NCI-H2196 (cell line): ENCODE measurements around the gene GTPBP1.
A peak's percentile ranks its signal among the peaks of the same experiment; 100 is the strongest.

Source experiments
- DNase-seq: peaks from one replicate; lab custom pipeline; 2025; ENCODE audit not compliant: unreplicated experiment; lab: John Stamatoyannopoulos, UW

GTPBP1 gene

DNA sequence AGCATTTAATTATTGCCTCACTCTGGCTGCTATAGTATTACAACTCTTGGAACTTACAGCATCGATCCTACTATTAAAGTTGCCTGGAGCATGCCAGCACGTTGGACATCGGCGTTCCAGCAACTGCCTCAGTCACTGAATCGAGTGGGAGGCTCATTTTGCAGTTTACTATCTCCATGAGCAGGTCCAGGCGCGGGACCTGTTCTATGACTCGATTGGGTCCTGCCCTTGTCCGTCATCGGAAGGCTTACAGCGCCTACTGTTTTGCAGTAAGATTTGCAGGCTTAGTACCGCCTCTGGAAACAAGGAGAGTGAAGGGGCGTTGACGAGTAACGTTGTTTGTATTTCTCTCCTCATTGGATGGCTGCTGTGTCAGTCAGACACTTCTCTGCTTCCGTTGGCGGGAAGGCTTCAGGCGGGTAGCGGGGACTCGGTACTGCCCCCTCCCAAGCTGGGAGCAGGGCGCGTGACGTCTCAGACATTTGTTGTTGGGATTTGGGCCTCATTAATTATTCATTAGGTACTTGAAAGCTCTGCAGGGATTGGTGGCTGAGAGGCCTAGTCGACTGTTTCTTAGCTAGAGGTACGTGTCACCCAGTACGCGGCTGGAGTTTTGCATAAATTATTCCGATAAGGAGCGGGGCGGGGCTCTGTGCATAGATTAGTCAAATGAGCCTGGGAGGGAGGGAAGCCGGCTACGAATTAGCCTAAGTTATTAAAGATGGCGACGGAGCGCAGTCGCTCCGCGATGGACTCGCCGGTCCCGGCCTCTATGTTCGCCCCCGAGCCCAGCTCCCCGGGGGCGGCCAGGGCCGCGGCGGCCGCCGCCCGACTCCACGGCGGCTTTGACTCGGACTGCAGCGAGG lies at the start of gene GTPBP1:
GTPBP1 (plus strand) TSS at position 710 of the 866 bp plus-strand sequence; CDS start at position 722, 12 bp downstream.
- peak; percentile 99 for DNase-seq

DNA sequence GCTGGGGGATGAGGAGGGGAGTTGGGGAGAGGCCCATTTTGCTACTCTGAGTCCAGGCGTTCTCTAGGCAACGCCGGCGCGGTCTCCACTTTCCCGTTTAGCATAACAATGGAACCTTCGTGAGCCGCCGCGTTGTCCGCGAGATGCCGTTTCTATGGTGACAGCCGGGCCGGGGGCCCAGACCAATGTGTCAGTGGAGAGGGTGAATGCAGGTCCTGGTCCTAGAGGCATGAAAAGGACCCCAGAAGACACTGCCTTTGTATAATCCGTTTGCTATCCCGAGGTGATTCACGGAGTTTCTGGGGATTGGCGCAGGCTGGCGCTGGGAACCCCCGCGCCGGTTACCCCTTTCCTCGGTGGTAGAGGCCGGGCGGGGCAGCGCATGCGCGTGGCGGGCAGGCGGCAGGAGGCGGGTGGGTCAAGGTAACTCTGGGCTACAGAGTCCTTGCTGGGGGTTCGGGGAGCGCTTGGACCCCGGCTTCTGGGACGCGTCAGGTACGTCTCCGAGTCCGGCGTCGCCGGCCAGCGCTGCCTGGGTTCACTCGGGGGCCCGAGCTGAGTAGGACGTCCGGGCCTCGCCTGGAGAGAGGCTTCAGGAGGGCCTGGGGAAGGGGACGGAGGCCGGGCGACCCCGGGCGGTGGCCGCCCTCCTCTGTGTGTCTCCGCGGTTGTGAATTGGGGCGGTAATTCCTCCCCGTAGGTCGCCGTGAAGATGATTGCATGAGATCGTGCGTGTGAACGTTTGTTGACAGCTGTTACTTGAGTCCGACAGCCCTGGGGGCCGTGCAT lies 49.3 kb upstream of the GTPBP1 start, which contains the start of the genes CBY1 and FAM227A:
CBY1 (plus strand) TSS at position 383 of the 789 bp plus-strand sequence. CDS start 11,417 bp downstream, outside the sequence.
FAM227A (minus strand) TSS at position 137 of the 789 bp plus-strand sequence. CDS start 6,224 bp downstream, outside the sequence.
- DNase-seq = peak; percentile 78

DNA sequence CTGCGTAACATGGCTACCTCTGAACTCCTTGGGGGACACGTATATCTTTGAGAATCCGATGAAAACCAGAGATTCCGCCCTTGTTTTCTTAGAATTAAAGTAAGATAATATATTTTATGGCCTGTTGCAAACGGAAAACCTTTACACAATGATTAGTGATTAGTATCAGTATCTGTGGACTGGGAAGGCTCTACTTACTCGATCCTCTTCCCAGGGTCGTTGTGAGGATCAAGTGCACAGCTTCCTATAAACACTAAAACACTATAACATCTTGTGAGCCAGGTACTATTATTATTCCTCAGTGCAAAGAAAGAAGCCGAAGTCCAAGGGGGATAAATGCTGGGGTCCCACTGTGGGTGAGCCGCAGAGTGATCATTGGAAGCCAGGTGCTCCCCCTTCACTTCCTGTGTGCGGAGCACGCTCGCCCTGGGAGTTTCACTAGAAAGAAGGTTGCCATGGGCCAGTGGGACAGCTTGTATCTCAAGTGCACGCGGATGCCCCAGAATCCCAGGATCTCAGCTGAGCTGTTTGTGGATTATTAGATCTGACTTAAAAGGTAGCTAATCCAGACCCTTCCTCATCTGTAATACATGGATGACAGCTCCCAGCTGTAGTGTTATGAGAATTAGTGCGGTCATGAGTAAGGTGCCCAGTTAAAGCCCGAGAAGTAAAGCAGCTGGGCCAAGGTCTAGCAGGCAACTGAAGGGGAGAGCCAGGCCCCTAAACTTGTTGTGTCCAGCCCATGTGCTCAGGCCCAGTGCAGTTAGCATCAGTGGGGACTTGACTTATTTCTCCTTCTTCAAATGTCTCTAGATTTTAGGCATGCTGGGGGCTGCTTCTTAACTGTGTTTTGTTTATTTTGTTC lies 48.5 kb upstream of the GTPBP1 start:
- no peak for DNase-seq

GRCh38 chr22:38674888-38675287 lies 30.9 kb upstream of the GTPBP1 start:
- DNase-seq = no peak

DNA sequence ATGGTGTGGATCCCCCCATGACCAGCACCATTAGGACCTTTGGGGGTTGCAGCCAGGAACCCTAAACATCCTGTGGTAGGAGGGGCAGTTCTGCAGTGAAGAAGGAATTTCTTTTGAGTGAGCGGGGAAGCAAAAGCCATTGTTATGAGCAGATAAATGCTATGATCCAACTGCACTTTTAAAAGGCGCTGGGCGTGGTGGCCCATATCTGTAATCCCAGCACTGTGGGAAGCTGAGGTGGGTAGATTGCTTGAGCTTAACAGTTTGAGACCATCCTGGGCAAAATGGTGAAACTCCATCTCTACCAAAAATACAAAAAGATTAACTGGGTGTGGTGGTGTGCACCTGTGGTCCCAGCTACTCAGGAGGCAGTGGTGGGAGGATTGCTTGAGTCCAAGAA lies 29.9 kb upstream of the GTPBP1 start:
- DNase-seq = no peak

DNA sequence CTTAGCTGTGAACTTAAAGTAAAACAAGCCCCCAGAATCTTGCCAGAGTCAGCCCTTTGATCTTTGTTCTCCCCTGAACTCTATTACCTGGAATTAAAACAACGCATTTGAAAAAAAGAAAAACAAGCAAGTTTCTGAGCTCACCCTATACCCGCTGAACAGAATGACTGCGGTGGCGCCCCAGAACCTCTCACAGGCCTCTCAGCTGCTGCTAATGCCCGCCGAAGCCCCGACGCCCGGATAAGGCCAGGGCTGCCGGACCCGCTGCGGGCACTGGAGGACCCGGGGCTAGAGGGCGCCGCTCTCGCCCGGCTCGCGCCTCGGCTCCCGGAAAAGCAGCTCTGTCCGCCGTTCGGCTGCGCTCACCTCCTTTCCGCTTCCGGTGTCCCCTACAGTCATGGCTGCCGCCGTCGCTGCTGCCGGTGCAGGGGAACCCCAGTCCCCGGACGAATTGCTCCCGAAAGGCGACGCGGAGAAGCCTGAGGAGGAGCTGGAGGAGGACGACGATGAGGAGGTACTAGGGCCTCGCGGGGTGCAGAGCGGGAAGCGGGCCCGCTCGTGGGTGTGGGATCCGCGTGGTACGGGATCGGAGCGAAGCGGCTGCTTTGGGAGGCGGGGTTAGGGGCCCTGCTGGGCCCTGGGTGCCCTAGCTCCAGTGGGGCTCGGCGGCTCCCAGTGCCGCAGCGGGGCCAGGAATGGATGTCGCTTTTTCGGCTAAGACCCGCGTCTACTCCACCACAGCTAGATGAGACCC lies 24.0 kb upstream of the GTPBP1 start, which contains the start of gene TOMM22:
TOMM22 (plus strand) TSS at position 376 of the 754 bp plus-strand sequence; CDS start at position 398, 22 bp downstream.
- peak; percentile 72 for DNase-seq

- no peak for DNase-seq
Measured at GRCh38 chr22:38684895-38685294, 20.8 kb upstream of the GTPBP1 start.

- no peak for DNase-seq
Measured at GRCh38 chr22:38685761-38686160, 20.0 kb upstream of the GTPBP1 start.

GRCh38 chr22:38689651-38690050 lies 16.1 kb upstream of the GTPBP1 start:
- DNase-seq = no peak

- DNase-seq = no peak
Measured at GRCh38 chr22:38694049-38694448, 11.7 kb upstream of the GTPBP1 start.

DNA sequence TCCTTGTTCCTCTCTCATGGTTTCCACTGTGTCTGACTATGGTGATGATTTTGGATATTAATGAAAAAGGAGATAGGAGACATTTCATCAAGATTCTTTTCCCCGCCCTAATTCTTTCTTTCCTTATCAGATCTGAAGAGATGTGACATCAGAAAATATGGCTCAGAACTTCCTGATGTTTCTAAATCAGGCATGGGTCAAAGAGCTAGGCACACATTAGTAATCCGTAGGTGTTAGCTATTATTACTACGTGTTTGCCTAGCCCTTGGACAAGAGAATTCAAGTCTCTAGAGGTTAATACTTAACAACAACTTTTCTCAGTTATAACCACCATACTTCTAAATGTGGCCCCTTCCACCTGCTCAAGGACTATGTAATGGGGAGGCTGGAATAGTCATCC lies 10.8 kb upstream of the GTPBP1 start:
- no peak for DNase-seq

GRCh38 chr22:38696606-38697424 lies 8.9 kb upstream of the GTPBP1 start:
- no peak for DNase-seq

GRCh38 chr22:38697425-38698089 lies 8.2 kb upstream of the GTPBP1 start:
- DNase-seq = no peak

GRCh38 chr22:38698407-38699094 lies 7.2 kb upstream of the GTPBP1 start:
- no peak for DNase-seq

- DNase-seq = no peak
Measured at GRCh38 chr22:38699143-38699542, 6.6 kb upstream of the GTPBP1 start.

DNA sequence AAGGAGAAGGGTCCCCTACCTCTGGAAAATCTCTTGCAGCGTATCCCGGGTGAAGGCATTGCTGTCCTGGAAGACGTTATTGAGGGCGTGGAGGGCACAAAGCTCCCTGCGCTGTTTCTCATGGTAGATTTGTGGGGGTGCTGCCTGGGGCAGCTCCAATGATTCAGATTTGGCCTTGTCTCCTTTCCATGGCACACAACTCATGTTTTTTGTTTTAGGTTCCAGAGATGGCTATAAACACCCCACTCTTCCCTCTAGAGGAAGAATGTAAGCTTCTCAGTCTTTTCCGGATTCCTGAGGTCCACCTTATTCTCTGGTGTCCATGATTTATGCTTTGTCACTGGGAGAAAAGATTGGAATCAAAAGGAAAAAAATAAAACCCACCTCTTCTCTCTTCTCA lies 6.0 kb upstream of the GTPBP1 start:
- no peak for DNase-seq

GRCh38 chr22:38700270-38700788 lies 5.4 kb upstream of the GTPBP1 start:
- peak; percentile 25 for DNase-seq
